Measurements from ENCODE around the gene SPTAN1. TPM values are rescaled to one million over a fixed set of nuclear protein-coding genes. Genes with fewer than 3 reads are reported as not detected.
A peak's percentile ranks its signal among the peaks of the same experiment; 100 is the strongest.

SPTAN1 gene
- total RNA-seq, 1 experiment from 2014 or later, result 192 TPM

DNA sequence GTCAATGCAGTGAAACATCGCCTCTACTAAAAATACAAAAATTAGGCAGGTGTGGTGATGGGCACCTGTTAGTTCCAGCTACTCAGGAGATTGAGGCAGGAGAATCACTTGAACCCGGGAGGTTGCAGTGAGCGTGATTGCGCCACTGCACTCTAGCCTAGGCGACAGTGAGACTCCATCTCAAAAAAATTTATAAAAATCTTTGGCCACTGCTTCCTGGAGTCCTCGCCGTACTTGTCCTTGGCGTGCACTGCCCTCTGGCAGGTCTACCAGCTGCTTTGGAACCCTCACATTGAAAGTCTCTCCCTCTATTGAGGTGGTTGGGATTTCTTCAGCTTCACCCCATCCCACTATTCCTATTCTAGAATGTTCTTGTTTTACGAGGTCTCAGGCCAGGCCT lies 79.2 kb downstream of the SPTAN1 start:
- no peak for DNase-seq (ENCODE audit: low spot score)

DNA sequence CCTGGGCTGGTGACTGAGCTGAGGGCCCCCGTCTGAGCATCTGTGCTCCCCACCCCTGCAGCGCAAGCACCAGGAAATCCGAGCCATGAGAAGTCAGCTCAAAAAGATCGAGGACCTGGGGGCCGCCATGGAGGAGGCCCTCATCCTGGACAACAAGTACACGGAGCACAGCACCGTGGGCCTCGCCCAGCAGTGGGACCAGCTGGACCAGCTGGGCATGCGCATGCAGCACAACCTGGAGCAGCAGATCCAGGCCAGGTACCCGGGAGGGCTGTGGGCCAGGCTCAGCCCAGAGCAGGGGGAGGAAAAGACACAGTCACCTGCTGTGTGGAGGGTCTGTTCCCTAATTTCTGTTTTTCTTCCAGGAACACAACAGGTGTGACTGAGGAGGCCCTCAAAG lies 79.7 kb downstream of the SPTAN1 start:
- no peak for DNase-seq (ENCODE audit: low spot score)

DNA sequence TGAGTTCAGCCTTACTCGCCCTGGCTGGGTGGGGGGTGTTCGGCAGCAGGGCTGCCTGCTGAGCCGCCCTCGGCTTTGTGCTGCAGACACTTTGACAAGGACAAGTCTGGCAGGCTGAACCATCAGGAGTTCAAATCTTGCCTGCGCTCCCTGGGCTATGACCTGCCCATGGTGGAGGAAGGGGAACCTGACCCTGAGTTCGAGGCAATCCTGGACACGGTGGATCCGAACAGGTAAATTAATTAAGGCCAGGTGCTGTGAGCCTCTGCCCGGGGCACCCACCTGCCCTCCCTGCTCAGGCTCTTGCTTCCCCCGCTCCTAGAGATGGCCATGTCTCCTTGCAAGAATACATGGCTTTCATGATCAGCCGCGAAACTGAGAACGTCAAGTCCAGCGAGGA lies 80.1 kb downstream of the SPTAN1 start:
- no peak for DNase-seq (ENCODE audit: low spot score)

DNA sequence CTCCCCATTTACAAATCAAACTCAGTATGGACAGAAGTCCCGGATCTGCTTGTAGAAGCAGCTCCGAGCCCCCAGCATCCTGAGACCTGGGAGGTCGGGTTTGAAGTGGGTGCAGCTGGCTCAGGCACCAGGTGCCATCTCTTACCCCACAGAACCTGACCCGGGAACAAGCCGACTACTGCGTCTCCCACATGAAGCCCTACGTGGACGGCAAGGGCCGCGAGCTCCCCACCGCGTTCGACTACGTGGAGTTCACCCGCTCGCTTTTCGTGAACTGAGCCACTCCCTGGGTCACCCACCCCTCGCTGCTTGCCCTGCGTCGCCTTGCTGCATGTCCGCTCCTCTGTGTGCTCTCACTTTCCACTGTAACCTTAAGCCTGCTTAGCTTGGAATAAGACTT lies 80.7 kb downstream of the SPTAN1 start:
- DNase-seq (ENCODE audit: low spot score), result no peak

DNA sequence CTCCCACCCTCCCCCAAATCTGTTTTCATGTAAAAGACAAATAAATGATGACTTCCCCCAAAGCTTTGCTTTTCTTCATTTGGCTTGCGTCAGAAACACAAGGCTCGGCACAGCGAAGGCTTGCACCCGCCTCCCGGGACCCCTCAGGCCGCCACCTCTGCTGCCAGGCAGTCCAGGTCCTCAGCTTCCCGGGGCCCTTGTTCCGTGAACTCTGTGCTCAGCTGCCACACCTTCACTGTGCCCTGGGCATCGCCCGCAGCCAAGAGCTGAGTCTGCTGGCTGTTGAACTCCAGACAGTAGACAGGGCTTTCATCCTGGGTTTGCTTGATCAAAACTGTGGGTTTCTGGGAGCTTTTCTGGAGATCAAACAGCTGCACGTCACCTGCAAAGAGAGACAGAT lies 81.2 kb downstream of the SPTAN1 start:
- DNase-seq (ENCODE audit: low spot score), result no peak

DNA sequence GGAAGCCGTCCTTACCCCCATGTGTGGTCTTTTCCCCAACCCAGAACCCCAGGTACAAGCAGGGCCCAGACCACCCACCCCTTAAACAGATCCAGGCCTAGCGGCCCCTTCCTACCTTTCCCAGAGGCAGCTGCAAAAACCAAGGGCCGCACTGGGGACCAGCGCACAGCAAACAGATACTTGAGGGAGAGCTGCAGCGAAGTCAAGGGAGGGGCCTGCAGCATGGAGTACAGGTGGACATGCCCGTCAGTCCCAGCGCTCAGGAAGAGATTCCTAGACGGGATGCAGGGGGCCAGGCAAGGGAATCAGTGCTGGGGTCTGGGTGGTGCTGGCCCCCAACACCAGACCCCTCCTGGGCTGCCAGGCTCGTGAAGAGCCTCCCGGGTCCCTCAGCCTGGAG lies 81.7 kb downstream of the SPTAN1 start:
- no peak for DNase-seq (ENCODE audit: low spot score)

DNA sequence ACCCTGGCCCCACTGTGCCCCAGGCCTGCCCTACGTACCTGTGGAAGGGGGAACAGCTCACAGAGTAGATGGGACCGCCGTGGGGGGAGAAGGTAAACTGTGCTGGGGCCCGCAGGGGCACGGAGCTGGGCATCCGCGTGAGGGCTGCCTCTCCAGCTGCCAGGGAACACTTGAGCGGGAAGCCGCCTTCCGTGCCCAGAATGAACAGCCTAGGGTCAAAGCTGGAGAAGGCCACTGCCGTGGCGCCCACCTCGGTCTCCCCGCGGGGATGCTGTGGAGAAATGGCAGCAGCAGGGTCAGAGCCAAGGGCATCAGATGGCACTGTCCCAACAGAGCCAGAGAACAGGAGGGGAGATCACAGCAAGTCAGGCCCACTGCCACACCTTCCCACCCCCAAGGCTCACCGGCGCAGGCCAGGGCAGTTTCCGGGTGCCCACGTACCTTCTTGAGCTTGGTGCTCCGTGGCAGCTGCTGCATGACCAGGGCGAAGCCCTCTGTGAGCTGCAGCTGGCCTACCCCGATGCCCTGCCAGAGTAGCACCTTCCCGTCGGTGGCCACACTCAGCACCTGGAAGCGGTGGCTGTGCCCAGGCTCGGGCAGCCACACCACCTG lies 82.4 kb downstream of the SPTAN1 start:
- DNase-seq (ENCODE audit: low spot score), result no peak

DNA sequence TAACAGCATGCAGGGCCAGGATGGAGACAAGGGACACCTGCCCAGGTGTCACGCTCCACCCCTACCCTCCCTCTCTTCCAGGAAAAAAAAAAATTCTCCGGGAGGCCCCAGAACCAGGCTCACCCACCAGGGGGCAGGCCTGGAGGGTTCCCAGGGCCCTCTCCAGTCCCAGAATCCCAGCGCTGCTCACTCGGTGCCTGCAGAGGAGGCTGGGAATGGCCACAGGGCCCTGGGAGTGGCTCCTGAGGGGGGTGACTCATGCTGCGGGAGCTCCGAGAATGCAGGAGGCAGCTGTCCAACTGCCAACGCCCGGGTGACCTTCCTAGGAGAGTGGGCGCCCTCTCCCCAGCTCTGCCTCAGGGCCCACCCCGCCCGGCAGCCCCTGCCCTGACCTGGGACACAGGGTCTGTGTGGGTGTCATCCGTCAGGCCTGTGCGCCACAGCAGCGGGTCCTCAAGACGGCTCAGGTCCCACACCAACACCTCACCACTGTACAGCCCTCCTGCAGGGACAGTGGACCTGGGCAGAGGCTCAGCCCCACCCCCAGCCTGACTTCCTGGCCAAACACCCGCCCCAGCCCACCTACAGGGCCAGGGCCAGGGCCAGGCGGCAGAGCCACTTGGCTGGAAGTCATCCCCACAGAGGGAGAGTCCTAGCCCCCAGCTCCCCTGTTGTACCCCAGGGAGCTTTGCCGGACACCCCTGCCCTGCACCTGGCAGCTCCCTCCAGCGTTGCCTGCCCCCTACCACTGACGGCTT lies 83.1 kb downstream of the SPTAN1 start:
- peak; percentile 98 for DNase-seq (ENCODE audit: low spot score)

DNA sequence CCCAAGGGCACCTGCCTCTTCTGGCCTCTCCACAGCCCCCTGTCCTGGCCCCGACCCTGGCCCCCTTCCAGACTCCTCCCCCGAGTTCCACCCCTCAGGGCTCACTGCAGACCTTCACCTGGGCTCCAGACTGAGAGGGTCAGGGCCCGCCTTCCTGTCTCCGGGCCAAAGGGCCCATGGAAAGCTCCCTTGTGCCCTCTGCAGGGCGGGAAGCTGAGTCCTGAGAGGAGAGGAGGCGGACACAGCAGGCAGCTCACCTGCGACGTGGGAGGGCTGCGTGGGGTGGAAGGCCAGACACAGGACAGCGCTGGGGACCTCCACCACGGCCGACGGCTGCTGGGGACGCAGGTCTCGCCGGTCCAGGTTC lies 83.6 kb downstream of the SPTAN1 start:
- peak; percentile 82 for DNase-seq (ENCODE audit: low spot score)

DNA sequence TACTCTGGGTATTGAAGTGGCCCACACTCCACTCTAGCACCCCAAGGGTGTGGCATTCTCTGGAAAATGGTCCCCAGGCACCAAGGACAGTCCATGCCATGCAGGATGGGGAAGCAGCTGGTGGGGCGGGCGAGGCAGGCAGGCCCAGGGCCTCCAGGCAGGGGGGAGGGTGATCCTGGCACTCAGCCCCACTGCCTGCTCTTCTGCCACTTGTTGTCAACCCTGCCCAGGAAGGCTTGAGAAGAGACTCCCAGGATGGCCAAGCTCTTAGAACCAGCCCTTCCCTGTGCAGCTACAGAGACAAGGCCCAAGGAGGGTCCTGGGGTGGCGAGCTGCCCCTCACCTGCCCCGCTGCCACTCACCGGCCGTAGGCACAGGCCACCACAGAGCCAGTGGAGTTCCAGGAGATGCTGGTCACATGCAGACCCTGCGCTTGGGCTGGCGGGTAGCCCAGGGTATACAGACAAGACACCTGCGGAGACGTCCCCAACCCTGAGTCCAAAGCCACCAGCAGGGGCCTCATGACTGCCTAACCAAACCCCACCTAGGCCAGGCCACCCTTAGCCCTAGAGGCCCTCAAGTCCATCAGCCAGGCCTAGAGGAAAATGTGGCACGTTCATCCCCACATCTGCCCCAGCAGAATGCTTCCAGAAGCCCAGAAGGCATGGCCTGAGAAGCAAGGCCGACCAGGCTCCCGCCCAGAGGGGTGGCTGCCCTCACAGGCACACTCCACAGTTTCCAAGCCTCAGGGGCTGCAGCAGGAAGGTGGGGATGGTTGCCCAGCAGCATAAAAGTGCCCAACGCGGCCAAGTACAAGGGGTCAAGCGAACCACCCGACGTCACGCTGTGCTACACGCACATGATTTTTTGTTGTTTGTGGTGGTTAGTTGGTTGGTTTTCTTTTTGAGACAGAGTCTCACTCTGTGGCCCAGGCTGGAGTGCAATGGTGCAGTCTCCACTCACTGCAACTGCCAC lies 84.5 kb downstream of the SPTAN1 start:
- DNase-seq (ENCODE audit: low spot score), result no peak

DNA sequence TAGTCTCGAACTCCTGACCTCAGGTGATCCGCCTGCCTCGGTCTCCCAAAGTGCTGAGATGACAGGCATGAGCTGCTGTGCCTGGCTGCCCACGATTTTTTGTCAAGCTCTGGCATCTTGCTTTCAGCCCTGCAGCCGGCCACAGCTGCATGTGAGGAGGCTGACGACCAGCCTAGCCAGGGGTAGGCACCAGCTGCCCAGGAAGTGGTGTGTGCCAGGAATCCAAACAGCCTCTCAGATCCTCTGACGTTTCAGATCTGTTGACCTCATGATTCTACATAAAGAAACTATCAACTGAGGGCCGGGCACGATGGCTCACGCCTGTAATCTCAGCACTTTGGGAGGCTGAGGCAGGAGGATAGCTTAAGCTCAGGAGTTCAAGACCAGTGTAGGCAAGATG lies 85.3 kb downstream of the SPTAN1 start:
- DNase-seq (ENCODE audit: low spot score), result no peak

DNA sequence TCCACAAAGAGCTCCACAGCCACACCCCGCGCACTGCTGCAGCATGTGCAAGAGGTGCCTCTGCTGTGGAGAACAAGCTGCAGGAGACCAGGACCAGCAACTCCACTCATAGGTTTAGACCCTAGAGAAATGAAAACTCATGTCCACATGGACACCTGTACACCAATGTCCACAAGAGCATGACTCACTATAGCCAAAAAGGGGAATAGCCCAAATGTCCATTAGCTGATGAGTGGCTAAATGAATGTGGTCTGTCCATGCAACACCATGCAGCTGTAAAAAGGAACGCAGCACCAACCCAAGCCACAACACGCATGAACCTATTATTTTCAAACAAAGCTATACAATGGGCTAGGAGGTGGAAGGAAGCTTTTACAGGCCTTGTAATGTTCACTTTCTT lies 86.2 kb downstream of the SPTAN1 start:
- DNase-seq (ENCODE audit: low spot score), result no peak

DNA sequence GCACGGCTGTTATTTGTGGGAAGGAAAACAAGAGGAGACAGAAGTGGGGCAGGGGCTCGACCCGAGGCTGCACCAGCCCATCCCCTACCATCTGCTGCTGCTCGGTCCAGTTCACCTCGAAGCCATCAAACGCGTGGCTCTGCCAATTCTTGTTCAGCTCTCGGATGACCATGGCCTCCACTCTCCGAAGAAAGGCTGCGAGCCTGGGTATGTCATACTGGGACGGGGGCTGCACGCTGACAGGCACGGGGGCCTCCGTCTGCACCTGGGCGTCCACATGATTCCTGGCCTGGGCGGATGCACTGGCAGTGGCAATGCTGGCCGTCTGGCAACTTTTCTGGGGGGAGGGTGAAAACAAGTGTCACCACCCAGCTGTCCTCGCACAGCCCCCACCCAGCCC lies 88.2 kb downstream of the SPTAN1 start:
- no peak for DNase-seq (ENCODE audit: low spot score)

DNA sequence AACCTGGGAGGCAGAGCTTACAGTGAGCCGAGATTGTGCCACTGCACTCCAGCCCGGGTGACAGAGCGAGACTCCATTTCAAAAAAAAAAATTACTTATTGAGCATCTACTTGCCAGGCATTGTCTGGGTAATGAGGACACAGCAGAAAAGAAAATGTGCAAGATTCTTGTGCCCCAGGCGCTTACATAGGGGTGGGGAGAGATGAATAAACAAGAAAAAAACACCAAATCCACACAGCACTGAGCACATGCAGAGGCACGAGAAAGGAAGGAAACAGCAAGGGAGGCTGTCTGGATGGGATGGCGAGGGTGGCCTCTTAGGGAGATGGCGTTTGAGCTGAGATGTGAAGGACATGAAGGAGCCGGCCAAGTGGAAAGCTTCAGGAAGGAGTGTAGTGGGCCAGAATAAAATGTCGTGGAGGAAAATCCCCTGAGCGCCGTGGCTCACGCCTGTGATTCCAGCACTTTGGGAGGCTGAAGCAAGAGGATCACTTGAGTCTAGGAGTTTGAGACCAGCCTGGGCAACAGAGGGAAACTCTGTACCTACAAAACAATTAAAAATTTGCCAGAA lies 90.4 kb downstream of the SPTAN1 start:
- no peak for DNase-seq (ENCODE audit: low spot score)

DNA sequence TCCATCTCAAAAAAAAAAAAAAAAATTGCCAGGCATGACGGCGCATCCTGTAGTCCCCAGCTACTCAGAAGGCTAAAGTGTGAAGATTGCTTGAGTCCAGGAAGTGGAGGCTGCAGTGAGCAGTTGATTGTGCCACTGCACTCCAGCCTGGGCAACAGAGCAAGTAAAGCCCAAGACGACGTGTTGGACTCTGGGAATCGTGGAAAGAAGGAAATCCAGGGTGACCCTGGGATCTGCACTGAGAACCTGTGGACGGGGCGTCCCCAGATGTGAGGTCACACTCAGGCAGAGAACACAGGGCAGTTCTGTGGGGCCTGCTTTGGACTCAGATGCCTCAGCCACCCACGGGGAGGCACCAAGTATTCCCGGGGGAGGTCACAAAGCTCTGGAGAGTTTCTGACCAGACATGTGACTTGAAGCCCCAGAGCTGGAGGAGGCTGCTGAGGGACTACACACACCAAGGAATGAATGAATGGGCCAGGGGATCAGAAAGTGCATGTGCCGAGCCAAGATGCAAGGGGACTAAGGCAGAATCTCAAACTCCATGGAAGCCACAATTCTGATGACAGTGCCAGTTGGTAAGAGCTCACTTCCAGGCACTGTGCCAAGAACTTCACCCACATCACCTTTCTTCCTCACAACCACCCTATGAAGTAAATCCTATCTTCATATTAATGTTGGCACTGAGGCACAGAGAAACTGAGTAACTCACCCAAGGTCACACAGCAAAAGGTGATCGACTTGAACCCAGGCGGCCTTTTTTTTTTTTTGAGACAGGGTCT lies 91.3 kb downstream of the SPTAN1 start:
- peak; percentile 53 for DNase-seq (ENCODE audit: low spot score)

DNA sequence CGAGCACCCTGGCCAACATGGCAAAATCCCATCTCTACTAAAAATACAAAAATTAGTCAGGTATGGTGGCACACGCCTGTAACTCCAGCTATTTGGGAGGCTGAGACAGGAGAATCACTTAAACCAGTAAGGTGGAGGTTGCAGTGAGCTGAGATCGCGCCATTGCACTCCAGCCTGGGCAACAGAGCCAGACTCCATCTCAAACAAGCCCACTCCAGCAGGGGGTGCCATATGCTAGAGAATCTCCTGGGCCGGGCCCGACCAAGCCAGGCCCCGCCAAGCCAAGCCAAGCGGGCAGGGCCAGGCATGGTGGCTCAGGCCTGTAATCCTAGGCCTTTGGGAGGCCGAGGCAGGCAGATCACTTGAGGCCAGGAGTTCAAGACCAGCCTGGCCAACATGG lies 95.8 kb downstream of the SPTAN1 start:
- DNase-seq (ENCODE audit: low spot score), result peak; percentile 47

DNA sequence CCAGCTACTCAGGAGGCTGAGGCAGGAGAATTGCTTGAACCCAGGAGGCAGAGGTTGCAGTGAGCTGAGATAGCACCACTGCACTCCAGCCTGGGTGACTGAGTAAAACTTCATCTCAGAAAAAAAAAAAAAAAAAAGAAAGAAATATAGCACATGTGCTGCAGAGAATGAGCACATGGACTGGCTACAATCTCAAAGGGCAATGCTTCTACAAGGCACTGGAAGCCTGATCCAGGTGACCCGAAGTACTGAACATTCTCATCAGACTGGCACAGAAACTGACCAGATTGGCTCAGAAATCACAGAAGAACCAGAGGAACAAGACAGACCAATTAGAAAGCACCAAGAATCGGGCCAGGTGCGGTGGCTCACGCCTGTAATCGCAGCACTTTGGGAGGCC lies 99.4 kb downstream of the SPTAN1 start:
- DNase-seq (ENCODE audit: low spot score), result no peak

DNA sequence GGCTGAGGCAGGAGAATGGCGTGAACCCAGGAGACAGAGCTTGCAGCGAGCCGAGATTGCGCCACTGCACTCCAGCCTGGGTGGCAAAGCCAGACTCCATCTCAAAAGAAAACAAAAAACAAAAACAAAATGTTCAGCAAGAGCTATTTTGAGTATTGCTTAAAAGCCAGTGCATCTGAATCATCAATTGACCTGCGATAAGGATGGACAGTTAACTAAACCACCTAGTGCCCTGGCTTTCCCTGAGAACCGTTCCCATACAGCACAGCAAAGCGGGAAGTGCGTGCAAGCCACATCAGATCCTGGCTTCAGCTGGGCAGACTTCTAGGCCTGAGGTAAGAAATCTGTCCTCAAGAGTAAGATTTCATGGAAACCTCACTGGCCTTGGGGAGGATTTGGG lies 101.5 kb downstream of the SPTAN1 start:
- DNase-seq (ENCODE audit: low spot score), result no peak

DNA sequence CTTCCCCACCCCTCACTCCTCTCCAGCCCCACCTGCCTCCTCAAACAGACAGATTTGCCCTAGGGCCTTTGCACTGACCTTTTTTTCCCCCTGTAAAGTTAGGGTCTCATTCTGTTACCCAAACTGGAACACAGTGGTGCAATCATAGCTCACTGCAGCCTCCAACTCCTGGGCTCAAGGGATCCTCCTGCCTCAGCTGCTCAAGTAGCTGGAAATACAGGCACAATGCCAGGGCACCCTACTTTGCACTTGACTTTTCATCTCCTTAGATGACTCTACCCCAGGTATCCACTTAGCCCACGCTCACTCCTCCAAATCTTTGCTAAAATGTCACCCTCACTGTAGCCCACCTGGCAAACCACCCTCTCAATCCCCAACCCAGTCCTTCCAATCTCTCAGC lies 102.1 kb downstream of the SPTAN1 start:
- DNase-seq (ENCODE audit: low spot score), result no peak

DNA sequence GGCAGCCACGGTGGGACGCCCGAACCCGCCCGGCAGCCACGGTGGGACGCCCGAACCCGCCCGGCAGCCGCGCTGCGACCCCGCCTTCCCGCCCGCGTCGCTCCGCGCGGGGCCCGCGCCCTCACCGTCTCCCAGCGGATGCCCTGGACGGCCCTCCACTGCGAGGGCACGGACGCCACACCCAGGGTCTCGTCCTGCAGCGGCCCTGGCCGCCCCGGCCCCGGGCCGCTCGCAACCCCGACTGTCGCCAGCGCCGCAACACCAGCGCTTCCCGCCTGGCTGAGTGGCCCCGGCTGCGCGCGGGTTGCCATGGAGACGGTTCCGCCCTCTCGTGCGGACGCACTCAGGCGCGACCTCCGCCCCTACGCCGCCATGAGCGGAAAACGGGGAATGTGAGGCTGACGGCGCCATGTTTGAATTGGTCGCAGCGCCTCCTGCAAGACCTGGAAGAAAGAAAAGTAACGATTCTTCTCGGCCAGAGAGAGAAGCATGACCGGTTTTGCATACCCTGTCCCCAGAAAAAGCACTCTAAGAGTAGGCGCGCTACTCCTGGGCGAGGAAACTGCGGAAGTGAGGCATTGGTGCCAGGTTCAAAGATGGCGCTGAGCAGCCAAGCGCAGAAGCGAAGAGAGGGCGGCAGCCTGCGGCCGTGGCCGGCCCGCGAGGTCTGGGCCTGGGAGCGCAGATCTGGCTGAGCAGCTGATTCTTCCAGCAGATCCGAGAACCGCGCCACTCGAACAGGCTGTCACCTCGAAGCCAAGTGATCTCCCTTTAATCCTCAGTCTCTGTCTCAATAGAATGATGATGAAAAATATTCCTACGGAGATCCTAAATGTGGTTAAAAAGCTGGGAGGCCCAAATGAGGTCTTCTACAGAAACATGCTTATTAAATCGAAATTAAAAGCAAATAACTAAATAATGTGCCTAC lies 104.3 kb downstream of the SPTAN1 start, which contains the start of gene DYNC2I2:
Gene DYNC2I2 (minus strand): TSS at position 432 of the 928 bp plus-strand sequence. CDS start 121 bp downstream, at position 311.
- DNase-seq (ENCODE audit: low spot score), result peak; percentile 94

Data from HT-29 (cell line).